SK-N-SH treated with all-trans-retinoic acid at 6 μM for 48 hours (cell line): ENCODE results near the gene VCL.
A peak's percentile ranks its signal among the peaks of the same experiment; 100 is the strongest.

ENCODE experiments used
- ATAC-seq: fragments of 200-7000 bp; cut with Tn5 transposase; 3 replicates; pipeline ENCODE4 v1.9.1; 2020; ENCODE audit warnings: mild to moderate bottlenecking, moderate library complexity
- ARNTL ChIP-seq: fragments of 450-650 bp; formaldehyde crosslinking; IDR thresholded peaks from 2 replicates; pipeline ENCODE4 v1.5.0; 2020; ENCODE audit warnings: low read depth, mild to moderate bottlenecking, moderate library complexity, borderline replicate concordance
- BACH2 ChIP-seq: fragments of 250-450 bp; sonication (Bioruptor Pico); IDR thresholded peaks from 2 replicates; pipeline ENCODE4 v1.9.0; 2021; ENCODE audit warnings: mild to moderate bottlenecking, borderline replicate concordance
- CSDC2 ChIP-seq: fragments of 250-450 bp; sonication (Bioruptor Pico); IDR thresholded peaks from 2 replicates; pipeline ENCODE4 v1.5.0; 2020; ENCODE audit warnings: mild to moderate bottlenecking, moderate library complexity
- ESRRG ChIP-seq: fragments of 250-450 bp; sonication (Bioruptor Pico); IDR thresholded peaks from 2 replicates; pipeline ENCODE4 v1.6.1; 2021; ENCODE audit warnings: mild to moderate bottlenecking
- GLIS3 ChIP-seq: fragments of 250-450 bp; sonication (Bioruptor Pico); IDR thresholded peaks from 2 replicates; pipeline ENCODE4 v1.5.0; 2020; ENCODE audit warnings: mild to moderate bottlenecking, moderate library complexity
- ISL1 ChIP-seq: fragments of 250-450 bp; sonication (Bioruptor Pico); IDR thresholded peaks from 2 replicates; pipeline ENCODE4 v2.1.2; 2022; ENCODE audit warnings: mild to moderate bottlenecking, moderate library complexity
- OSR1 ChIP-seq: fragments of 250-450 bp; sonication (Bioruptor Pico); IDR thresholded peaks from 2 replicates; pipeline ENCODE4 v1.8.0; 2022; ENCODE audit warnings: moderate library complexity, mild to moderate bottlenecking, inconsistent platforms
- PPARA ChIP-seq: fragments of 250-450 bp; sonication (Bioruptor Pico); IDR thresholded peaks from 2 replicates; pipeline ENCODE4 v1.5.0; 2020; ENCODE audit warnings: mild to moderate bottlenecking, borderline replicate concordance
- RARB ChIP-seq: fragments of 250-450 bp; sonication (Bioruptor Pico); IDR thresholded peaks from 2 replicates; pipeline ENCODE4 v1.8.0; 2021; ENCODE audit warnings: mild to moderate bottlenecking, moderate library complexity
- SNAI2 ChIP-seq: fragments of 250-450 bp; sonication (Bioruptor Pico); IDR thresholded peaks from 2 replicates; pipeline ENCODE4 v1.5.0; 2020; ENCODE audit warnings: mild to moderate bottlenecking, moderate library complexity
- TCF4 ChIP-seq: fragments of 250-450 bp; sonication (Bioruptor Pico); IDR thresholded peaks from 2 replicates; pipeline ENCODE4 v1.8.0; 2021; ENCODE audit warnings: mild to moderate bottlenecking, moderate library complexity, borderline replicate concordance
- TOX ChIP-seq: fragments of 250-450 bp; sonication (Bioruptor Pico); IDR thresholded peaks from 2 replicates; pipeline ENCODE4 v1.8.0; 2021; ENCODE audit warnings: mild to moderate bottlenecking, moderate library complexity, borderline replicate concordance
- ZFP3 ChIP-seq: fragments of 250-450 bp; sonication (Bioruptor Pico); IDR thresholded peaks from 2 replicates; pipeline ENCODE4 v1.5.0; 2020; ENCODE audit warnings: mild to moderate bottlenecking, moderate library complexity
- ZFP30 ChIP-seq: fragments of 450-650 bp; formaldehyde crosslinking; IDR thresholded peaks from 2 replicates; pipeline ENCODE4 v1.5.0; 2022; ENCODE audit warnings: mild to moderate bottlenecking, moderate library complexity
- ZNF565 ChIP-seq: fragments of 450-650 bp; formaldehyde crosslinking; conservative IDR thresholded peaks from 2 replicates; pipeline ENCODE4 v1.5.0; 2020; ENCODE audit warnings: low read depth, mild to moderate bottlenecking, moderate library complexity
- ZNF70 ChIP-seq: fragments of 450-650 bp; formaldehyde crosslinking; IDR thresholded peaks from 2 replicates; pipeline ENCODE4 v1.5.0; 2020; ENCODE audit warnings: mild to moderate bottlenecking, moderate library complexity
- ZNF8 ChIP-seq: fragments of 450-650 bp; formaldehyde crosslinking; IDR thresholded peaks from 2 replicates; pipeline ENCODE4 v1.5.0; 2020; ENCODE audit warnings: mild to moderate bottlenecking, moderate library complexity
- TF ChIP-seq, protein P1 (sequence below): fragments of 250-450 bp; sonication (Bioruptor Pico); IDR thresholded peaks from 2 replicates; pipeline ENCODE4 v1.5.1; 2021; ENCODE audit warnings: mild to moderate bottlenecking, moderate library complexity
- TF ChIP-seq, protein P2 (sequence below): fragments of 250-450 bp; sonication (Bioruptor Pico); IDR thresholded peaks from 2 replicates; pipeline ENCODE4 v1.5.0; 2020; ENCODE audit warnings: mild to moderate bottlenecking, moderate library complexity
- TF ChIP-seq, protein P3 (sequence below): fragments of 250-450 bp; sonication (Bioruptor Pico); IDR thresholded peaks from 2 replicates; pipeline ENCODE4 v1.5.1; 2020; ENCODE audit warnings: low read depth, mild to moderate bottlenecking, moderate library complexity
- TF ChIP-seq, protein P4 (sequence below): fragments of 250-450 bp; sonication (Bioruptor Pico); IDR thresholded peaks from 2 replicates; pipeline ENCODE4 v1.8.0; 2020; ENCODE audit warnings: mild to moderate bottlenecking, moderate library complexity, borderline replicate concordance
- TF ChIP-seq, protein P5 (sequence below): fragments of 250-450 bp; sonication (Bioruptor Pico); IDR thresholded peaks from 2 replicates; pipeline ENCODE4 v1.8.0; 2021; ENCODE audit warnings: low read depth, mild to moderate bottlenecking, moderate library complexity, borderline replicate concordance

VCL gene

DNA sequence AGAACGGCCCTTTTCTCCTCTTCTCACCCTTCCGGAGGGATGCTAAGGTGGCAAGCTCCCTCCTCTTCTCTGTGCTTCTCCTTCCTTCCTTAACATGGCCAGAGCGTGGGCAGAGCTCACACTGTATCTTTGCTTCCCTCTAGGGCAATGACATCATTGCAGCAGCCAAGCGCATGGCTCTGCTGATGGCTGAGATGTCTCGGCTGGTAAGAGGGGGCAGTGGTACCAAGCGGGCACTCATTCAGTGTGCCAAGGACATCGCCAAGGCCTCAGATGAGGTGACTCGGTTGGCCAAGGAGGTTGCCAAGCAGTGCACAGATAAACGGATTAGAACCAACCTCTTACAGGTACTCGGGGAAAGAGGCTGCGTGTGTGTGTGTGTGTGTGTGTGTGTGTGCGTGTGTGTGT lies 116.1 kb downstream of the VCL start:
- TF ChIP-seq, protein P1, sequence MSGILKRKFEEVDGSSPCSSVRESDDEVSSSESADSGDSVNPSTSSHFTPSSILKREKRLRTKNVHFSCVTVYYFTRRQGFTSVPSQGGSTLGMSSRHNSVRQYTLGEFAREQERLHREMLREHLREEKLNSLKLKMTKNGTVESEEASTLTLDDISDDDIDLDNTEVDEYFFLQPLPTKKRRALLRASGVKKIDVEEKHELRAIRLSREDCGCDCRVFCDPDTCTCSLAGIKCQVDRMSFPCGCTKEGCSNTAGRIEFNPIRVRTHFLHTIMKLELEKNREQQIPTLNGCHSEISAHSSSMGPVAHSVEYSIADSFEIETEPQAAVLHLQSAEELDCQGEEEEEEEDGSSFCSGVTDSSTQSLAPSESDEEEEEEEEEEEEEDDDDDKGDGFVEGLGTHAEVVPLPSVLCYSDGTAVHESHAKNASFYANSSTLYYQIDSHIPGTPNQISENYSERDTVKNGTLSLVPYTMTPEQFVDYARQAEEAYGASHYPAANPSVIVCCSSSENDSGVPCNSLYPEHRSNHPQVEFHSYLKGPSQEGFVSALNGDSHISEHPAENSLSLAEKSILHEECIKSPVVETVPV (CRISPR knock-in tag) = no peak
- TF ChIP-seq BACH2 (CRISPR knock-in tag) = no peak
- no peak for TF ChIP-seq CSDC2 (CRISPR knock-in tag)
- TF ChIP-seq, protein P2, sequence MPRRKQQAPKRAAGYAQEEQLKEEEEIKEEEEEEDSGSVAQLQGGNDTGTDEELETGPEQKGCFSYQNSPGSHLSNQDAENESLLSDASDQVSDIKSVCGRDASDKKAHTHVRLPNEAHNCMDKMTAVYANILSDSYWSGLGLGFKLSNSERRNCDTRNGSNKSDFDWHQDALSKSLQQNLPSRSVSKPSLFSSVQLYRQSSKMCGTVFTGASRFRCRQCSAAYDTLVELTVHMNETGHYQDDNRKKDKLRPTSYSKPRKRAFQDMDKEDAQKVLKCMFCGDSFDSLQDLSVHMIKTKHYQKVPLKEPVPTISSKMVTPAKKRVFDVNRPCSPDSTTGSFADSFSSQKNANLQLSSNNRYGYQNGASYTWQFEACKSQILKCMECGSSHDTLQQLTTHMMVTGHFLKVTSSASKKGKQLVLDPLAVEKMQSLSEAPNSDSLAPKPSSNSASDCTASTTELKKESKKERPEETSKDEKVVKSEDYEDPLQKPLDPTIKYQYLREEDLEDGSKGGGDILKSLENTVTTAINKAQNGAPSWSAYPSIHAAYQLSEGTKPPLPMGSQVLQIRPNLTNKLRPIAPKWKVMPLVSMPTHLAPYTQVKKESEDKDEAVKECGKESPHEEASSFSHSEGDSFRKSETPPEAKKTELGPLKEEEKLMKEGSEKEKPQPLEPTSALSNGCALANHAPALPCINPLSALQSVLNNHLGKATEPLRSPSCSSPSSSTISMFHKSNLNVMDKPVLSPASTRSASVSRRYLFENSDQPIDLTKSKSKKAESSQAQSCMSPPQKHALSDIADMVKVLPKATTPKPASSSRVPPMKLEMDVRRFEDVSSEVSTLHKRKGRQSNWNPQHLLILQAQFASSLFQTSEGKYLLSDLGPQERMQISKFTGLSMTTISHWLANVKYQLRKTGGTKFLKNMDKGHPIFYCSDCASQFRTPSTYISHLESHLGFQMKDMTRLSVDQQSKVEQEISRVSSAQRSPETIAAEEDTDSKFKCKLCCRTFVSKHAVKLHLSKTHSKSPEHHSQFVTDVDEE (CRISPR knock-in tag) = peak; percentile 54; the same call in 1 of the 2 replicates
- peak; percentile 99 for TF ChIP-seq ZNF70 (CRISPR knock-in tag)
- no peak for TF ChIP-seq ZNF565 (CRISPR knock-in tag)
- TF ChIP-seq, protein P3, sequence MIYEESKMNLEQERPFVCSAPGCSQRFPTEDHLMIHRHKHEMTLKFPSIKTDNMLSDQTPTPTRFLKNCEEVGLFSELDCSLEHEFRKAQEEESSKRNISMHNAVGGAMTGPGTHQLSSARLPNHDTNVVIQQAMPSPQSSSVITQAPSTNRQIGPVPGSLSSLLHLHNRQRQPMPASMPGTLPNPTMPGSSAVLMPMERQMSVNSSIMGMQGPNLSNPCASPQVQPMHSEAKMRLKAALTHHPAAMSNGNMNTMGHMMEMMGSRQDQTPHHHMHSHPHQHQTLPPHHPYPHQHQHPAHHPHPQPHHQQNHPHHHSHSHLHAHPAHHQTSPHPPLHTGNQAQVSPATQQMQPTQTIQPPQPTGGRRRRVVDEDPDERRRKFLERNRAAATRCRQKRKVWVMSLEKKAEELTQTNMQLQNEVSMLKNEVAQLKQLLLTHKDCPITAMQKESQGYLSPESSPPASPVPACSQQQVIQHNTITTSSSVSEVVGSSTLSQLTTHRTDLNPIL = no peak
- no peak for TF ChIP-seq ZFP3 (CRISPR knock-in tag)
- TF ChIP-seq TOX (CRISPR knock-in tag) = no peak
- 0 out of 2 replicates have a peak, but pooled peaks have one; percentile 40 for TF ChIP-seq PPARA (CRISPR knock-in tag)
- no peak for TF ChIP-seq ESRRG
- TF ChIP-seq ZNF8 = no peak
- no peak for TF ChIP-seq ARNTL (CRISPR knock-in tag)
- TF ChIP-seq RARB (CRISPR knock-in tag) = no peak
- TF ChIP-seq, protein P4, sequence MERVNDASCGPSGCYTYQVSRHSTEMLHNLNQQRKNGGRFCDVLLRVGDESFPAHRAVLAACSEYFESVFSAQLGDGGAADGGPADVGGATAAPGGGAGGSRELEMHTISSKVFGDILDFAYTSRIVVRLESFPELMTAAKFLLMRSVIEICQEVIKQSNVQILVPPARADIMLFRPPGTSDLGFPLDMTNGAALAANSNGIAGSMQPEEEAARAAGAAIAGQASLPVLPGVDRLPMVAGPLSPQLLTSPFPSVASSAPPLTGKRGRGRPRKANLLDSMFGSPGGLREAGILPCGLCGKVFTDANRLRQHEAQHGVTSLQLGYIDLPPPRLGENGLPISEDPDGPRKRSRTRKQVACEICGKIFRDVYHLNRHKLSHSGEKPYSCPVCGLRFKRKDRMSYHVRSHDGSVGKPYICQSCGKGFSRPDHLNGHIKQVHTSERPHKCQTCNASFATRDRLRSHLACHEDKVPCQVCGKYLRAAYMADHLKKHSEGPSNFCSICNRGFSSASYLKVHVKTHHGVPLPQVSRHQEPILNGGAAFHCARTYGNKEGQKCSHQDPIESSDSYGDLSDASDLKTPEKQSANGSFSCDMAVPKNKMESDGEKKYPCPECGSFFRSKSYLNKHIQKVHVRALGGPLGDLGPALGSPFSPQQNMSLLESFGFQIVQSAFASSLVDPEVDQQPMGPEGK = no peak
- TF ChIP-seq ZFP30 = no peak
- ATAC-seq = peak; percentile 5; the same call in 2 of the 3 replicates

DNA sequence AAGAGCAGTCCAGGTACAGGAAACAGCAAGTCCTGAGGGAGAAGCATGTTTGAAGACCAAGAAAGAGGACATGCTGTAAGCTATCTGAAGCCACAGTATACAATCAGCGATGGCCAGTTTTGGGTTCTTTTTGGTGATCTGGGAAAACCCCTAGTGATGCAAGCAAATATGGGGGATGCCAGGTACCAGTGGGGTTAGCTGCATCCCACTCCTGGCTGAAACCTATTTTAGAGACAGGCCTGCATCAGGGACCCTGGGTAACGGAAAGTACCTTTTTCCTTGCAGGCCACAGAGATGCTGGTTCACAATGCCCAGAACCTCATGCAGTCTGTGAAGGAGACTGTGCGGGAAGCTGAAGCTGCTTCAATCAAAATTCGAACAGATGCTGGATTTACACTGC lies 119.8 kb downstream of the VCL start:
- TF ChIP-seq TOX (CRISPR knock-in tag) (no peak), RARB (CRISPR knock-in tag) (no peak)
- no peak; the same call in 2 of the 3 replicates for ATAC-seq

DNA sequence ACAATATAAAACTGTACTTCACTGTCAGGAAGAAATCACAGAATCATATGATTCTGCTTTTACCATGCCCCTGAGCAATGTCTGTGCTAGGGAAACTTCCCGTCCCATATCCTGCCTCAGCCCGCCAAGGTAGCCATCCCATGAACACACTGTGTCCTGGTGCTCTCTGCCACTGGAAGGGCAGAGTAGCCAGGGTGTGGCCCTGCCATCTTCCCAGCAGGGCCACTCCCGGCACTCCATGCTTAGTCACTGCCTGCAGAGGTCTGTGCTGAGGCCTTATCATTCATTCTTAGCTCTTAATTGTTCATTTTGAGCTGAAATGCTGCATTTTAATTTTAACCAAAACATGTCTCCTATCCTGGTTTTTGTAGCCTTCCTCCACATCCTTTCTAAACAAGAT lies 120.9 kb downstream of the VCL start:
- ATAC-seq = peak; percentile 30
- TF ChIP-seq, protein P1 (CRISPR knock-in tag) = no peak
- TF ChIP-seq CSDC2 (CRISPR knock-in tag) (no peak), GLIS3 (CRISPR knock-in tag) (no peak), ZFP30 (no peak), RARB (CRISPR knock-in tag) (no peak), OSR1 (CRISPR knock-in tag) (no peak), BACH2 (CRISPR knock-in tag) (no peak), TCF4 (no peak), ARNTL (CRISPR knock-in tag) (no peak), ISL1 (CRISPR knock-in tag) (no peak), SNAI2 (no peak)
- TF ChIP-seq, protein P3 = no peak
- TF ChIP-seq, protein P5, sequence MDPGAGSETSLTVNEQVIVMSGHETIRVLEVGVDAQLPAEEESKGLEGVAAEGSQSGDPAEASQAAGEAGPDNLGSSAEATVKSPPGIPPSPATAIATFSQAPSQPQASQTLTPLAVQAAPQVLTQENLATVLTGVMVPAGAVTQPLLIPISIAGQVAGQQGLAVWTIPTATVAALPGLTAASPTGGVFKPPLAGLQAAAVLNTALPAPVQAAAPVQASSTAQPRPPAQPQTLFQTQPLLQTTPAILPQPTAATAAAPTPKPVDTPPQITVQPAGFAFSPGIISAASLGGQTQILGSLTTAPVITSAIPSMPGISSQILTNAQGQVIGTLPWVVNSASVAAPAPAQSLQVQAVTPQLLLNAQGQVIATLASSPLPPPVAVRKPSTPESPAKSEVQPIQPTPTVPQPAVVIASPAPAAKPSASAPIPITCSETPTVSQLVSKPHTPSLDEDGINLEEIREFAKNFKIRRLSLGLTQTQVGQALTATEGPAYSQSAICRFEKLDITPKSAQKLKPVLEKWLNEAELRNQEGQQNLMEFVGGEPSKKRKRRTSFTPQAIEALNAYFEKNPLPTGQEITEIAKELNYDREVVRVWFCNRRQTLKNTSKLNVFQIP (CRISPR knock-in tag) = no peak
- TF ChIP-seq, protein P2 (CRISPR knock-in tag) = no peak
- TF ChIP-seq, all 23 proteins: peak for 0
